ENCODE measurements around the gene GARRE1. TPM values are rescaled to one million over a fixed set of nuclear protein-coding genes. Genes with fewer than 3 reads are reported as not detected.
A peak's percentile ranks its signal among the peaks of the same experiment; 100 is the strongest.
"Not testable (repeated sequence)": the region's sequence is repeated elsewhere in the genome, so short reads cannot be mapped to it uniquely, and the experiment has no call there.

Gene GARRE1
- total and polyA plus RNA-seq, 8 donors, result 2.1 to 60.7 (median 13.8) TPM

DNA sequence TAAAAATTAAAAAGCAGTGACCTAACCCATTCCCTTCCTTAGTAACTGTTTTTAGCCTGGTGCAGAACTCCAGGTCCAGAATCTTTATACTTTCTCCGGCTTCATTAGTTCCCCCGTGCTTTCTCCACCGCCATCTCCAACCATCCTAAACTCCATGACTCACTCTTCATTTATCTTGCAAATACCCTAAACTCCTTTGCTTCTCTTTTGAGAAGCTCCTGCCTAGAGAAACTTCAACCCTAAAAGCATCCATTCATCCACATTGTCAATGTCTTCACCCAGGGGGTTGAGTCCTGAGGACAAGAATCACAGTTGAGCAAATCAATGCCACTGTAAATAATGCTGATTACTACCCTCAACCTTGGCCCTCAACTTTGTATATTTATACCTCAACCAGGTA, 17.1 kb upstream of the GARRE1 start:
- Histone ChIP-seq H3K36me3 (no peaks in the 10 kb centered on the region), H3K4me1 (peaks cover 4 to 17% (median 12%) of the 10 kb centered on the region in 4 donors), H3K4me3 (no peak overlapping the region), H3K27me3 (no peaks in the 10 kb centered on the region), H3K9me3 (no peaks in the 10 kb centered on the region), H3K27ac (no peak overlapping the region)
- intact Hi-C loops (cut with DNase I; ENCODE audit: low total_unique reads), result no loop called here
- TF ChIP-seq, protein P1, sequence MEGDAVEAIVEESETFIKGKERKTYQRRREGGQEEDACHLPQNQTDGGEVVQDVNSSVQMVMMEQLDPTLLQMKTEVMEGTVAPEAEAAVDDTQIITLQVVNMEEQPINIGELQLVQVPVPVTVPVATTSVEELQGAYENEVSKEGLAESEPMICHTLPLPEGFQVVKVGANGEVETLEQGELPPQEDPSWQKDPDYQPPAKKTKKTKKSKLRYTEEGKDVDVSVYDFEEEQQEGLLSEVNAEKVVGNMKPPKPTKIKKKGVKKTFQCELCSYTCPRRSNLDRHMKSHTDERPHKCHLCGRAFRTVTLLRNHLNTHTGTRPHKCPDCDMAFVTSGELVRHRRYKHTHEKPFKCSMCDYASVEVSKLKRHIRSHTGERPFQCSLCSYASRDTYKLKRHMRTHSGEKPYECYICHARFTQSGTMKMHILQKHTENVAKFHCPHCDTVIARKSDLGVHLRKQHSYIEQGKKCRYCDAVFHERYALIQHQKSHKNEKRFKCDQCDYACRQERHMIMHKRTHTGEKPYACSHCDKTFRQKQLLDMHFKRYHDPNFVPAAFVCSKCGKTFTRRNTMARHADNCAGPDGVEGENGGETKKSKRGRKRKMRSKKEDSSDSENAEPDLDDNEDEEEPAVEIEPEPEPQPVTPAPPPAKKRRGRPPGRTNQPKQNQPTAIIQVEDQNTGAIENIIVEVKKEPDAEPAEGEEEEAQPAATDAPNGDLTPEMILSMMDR (IDR thresholded peaks at IDR 0.05), result no peak
- TF ChIP-seq POLR2A (IDR thresholded peaks at IDR 0.05), result no peak
- TF ChIP-seq POLR2AphosphoS5 (IDR thresholded peaks at IDR 0.05), result no peak
- no peak for TF ChIP-seq EP300 (IDR thresholded peaks at IDR 0.05)
- WGBS, 5 donors, result 65 to 97% (median 88%) methylated on average over 3 of the region's 3 CpGs
- DNase-seq, result no peak

- Histone ChIP-seq H3K27ac (no peak overlapping the region), H3K4me1 (peaks cover 0 to 11% (median 6%) of the 10 kb centered on the region in 4 donors), H3K36me3 (no peaks in the 10 kb centered on the region), H3K27me3 (no peaks in the 10 kb centered on the region), H3K9me3 (no peaks in the 10 kb centered on the region), H3K4me3 (no peak overlapping the region)
- TF ChIP-seq, protein P1 (IDR thresholded peaks at IDR 0.05), result no peak
- no peak for TF ChIP-seq EP300 (IDR thresholded peaks at IDR 0.05)
- no peak for TF ChIP-seq POLR2AphosphoS5 (IDR thresholded peaks at IDR 0.05)
- no peak for TF ChIP-seq POLR2A (IDR thresholded peaks at IDR 0.05)
- 74 to 98% (median 96%) methylated on average over 4 of the region's 4 CpGs for WGBS, 5 donors
- DNase-seq, result no peak
- intact Hi-C loops (cut with DNase I; ENCODE audit: low total_unique reads), result no loop called here
Measured at GRCh38 chr19:34237939-34238338, 16.4 kb upstream of the GARRE1 start.

GRCh38 chr19:34241513-34242337, 12.6 kb upstream of the GARRE1 start:
- TF ChIP-seq POLR2AphosphoS5 (IDR thresholded peaks at IDR 0.05), result no peak
- TF ChIP-seq, protein P1 (IDR thresholded peaks at IDR 0.05), result peak in 4 of 7 experiments; percentile 15 to 25 (median 20)
- TF ChIP-seq POLR2A (IDR thresholded peaks at IDR 0.05), result no peak
- no peak for TF ChIP-seq EP300 (IDR thresholded peaks at IDR 0.05)
- no peaks in the 10 kb centered on the region for H3K9me3 ChIP-seq
- H3K27ac ChIP-seq, result no peak overlapping the region
- no peaks in the 10 kb centered on the region for H3K27me3 ChIP-seq
- H3K36me3 ChIP-seq, result no peaks in the 10 kb centered on the region
- no peaks in the 10 kb centered on the region for H3K4me1 ChIP-seq
- intact Hi-C loops (cut with DNase I; ENCODE audit: low total_unique reads), result no loop called here
- 58 to 66% (median 60%) methylated on average over 13 of the region's 13 CpGs for WGBS, 5 donors
- no peak overlapping the region for H3K4me3 ChIP-seq
- peak; percentile 64 to 89 for DNase-seq

DNA sequence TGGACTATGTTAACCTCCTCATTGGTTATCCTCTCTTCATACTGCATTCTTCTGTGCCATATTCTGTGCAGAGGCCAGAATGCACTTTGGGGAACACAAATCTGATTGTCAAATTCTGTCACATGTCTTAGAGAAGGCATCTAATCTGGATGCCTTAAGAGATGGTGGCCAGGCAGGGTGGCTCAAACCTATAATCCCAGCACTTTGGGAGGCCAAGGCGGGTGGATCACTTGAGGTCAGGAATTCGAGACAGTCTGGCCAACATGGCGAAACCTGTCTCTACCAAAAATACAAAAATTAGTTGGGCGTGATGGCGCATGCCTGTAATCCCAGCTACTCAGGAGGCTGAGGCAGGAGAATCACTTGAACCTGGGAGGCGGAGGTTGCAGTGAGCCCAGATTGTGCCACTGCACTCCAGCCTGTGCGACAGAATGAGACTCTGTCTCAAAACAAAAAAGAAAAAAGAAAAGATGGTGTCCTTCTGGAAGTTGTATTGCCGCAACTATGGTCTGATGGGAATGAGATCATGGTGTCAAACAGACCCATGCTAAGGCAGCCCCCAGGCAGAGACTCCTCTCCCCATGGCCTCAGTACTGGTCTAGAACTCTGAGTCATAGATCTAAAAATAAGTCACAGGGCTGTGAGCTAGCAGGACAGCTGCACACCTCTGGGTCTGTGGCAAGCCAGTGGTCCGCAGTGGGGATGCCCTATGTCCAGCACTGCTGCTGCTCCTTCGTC, 11.0 kb upstream of the GARRE1 start:
- not testable (repeated sequence) for H3K4me1 ChIP-seq

More for the DNA sequence above, 11.0 kb upstream of the GARRE1 start:
- intact Hi-C loops (cut with DNase I; ENCODE audit: low total_unique reads); DNase-seq; H3K27ac ChIP-seq; H3K27me3 ChIP-seq; H3K36me3 ChIP-seq; H3K4me3 ChIP-seq; H3K9me3 ChIP-seq: not testable (repeated sequence)
- WGBS, 5 donors, result 92 to 96% (median 96%) methylated on average over 10 of the region's 10 CpGs

Data from stomach (tissue), 9 donors.